Esophagus squamous epithelium (tissue), 5 donors: ENCODE data around the gene S100B. TPM values are rescaled to one million over a fixed set of nuclear protein-coding genes. Genes with fewer than 3 reads are reported as not detected.

Source experiments
- DNase-seq: peaks from one replicate; lab custom pipeline; 2025; lab: John Stamatoyannopoulos, UW
- H3K27ac ChIP-seq, 4 donors: fragments of 200-600 bp; sonication (generic); one replicate each; pipeline ENCODE4 v1.5.1; 2016 to 2019; ENCODE audit warnings: mild to moderate bottlenecking in 1 of 4
- H3K27me3 ChIP-seq, 4 donors: fragments of 200-600 bp; sonication (generic); 1 replicate in 3 of 4; 2 replicates in 1 of 4; pipeline versions ENCODE4 v1.5.1 to v1.6.0; 2017 to 2021; ENCODE audit warnings: antibody characterized with exemption in 1 of 4
- H3K36me3 ChIP-seq, 3 donors: fragments of 200-600 bp; sonication (generic); one replicate each; pipeline ENCODE4 v1.5.1; 2016 to 2019
- H3K4me1 ChIP-seq, 3 donors: fragments of 200-600 bp; sonication (generic); one replicate each; pipeline ENCODE4 v1.5.1; 2017 to 2019
- H3K4me3 ChIP-seq, 4 donors: fragments of 200-600 bp; sonication (generic); 1 replicate in 3 of 4; 2 replicates in 1 of 4; pipeline ENCODE4 v1.5.1; 2016 to 2019; ENCODE audit warnings: mild to moderate bottlenecking in 2 of 4, moderate library complexity in 1 of 4
- H3K9me3 ChIP-seq, 3 donors: fragments of 200-600 bp; sonication (generic); one replicate each; pipeline ENCODE4 v1.5.1; 2016 to 2019
- POLR2A ChIP-seq, 4 donors: fragments of 450-650 bp; IDR thresholded peaks; one replicate each; pipeline ENCODE4 v1.6.1; 2017; ENCODE audit warnings: antibody characterized with exemption in 4 of 4, mild to moderate bottlenecking in 4 of 4, moderate library complexity in 3 of 4
- WGBS, 2 donors: methylation state at CpG; one replicate each; pipeline ENCODE4 v1.1.5; 2018; 5-methylcytosine and 5-hydroxymethylcytosine counted together
- intact Hi-C: fragments of 100-400 bp; cut with DNase I; formaldehyde crosslinking; loops from one replicate; pipeline ENCODE4 v1.15.0; 2022
- total RNA-seq, 4 donors: library from RNA; depleted of rRNA; stranded (reverse); fragments of >200 nt; gene quantifications; one replicate each; pipeline ENCODE4 v1.1.0, GENCODE V29; 2016
- TF ChIP-seq, protein P1 (sequence below), 6 experiments: fragments of 450-650 bp in 4 of 6; fragments of 200-600 bp in 2 of 6; sonication (generic) in 2 of 6; IDR thresholded peaks; one replicate each; pipeline ENCODE4 v1.5.1; 2016 to 2019; ENCODE audit warnings: antibody characterized with exemption in 6 of 6, mild to moderate bottlenecking in 4 of 6, moderate library complexity in 4 of 6
- donor health status: DM: yes; HTN: yes; CAD: no.

S100B gene
- total RNA-seq, 4 donors from 2014 or later = 0.57 to 14.7 (median 8.2) TPM; not detected in 1

DNA sequence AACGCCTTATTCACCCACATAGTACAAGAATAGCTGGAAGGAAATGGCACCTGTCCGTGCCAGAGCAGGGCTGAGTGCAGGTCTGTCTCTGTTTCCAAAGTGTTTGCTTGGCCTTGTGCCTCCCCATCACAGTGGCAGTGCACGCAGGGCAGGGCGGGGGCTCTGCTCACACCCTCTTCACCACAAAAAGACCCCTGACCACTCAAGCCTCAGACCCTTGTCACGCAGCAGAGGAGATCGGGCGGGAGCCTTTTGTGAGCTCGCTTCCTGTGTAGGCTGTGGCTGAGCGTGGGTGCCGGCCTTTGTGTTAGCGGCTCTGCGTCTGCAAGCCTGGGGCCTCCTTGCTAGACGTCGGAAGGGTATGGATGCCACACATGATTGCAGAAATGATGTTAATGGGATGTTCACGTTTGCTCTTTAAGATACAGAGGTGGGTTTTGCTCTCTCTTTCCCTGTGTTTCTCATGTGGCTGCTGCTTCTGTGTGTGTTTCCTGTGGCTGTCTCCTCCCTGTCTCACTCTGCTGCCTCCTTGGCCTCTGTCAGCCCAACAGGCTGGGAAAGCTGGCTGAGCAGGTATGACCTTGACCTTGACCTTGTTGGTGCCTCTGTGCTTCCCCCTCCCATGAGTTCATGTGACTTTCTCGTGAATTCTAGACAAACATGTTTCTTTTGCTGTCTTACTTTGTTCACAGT is 45.4 kb downstream of the S100B start:
- no peak for TF ChIP-seq POLR2A (IDR thresholded peaks at IDR 0.05)
- TF ChIP-seq, protein P1, sequence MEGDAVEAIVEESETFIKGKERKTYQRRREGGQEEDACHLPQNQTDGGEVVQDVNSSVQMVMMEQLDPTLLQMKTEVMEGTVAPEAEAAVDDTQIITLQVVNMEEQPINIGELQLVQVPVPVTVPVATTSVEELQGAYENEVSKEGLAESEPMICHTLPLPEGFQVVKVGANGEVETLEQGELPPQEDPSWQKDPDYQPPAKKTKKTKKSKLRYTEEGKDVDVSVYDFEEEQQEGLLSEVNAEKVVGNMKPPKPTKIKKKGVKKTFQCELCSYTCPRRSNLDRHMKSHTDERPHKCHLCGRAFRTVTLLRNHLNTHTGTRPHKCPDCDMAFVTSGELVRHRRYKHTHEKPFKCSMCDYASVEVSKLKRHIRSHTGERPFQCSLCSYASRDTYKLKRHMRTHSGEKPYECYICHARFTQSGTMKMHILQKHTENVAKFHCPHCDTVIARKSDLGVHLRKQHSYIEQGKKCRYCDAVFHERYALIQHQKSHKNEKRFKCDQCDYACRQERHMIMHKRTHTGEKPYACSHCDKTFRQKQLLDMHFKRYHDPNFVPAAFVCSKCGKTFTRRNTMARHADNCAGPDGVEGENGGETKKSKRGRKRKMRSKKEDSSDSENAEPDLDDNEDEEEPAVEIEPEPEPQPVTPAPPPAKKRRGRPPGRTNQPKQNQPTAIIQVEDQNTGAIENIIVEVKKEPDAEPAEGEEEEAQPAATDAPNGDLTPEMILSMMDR (IDR thresholded peaks at IDR 0.05) = no peak
- H3K36me3 ChIP-seq = peaks cover 24 to 100% (median 58%) of the 10 kb centered on the region in 3 donors
- intact Hi-C loops = no loop called here
- 65 to 78% methylated on average over 14 to 16 of the region's 16 CpGs for WGBS, 2 donors
- no peak for DNase-seq
- H3K27ac ChIP-seq = peak overlapping the region in 3 of 4 donors; percentile 34 to 70 (median 62)
- H3K4me3 ChIP-seq = peak overlapping the region in 1 of 4 donors; percentile 3
- H3K9me3 ChIP-seq = no peaks in the 10 kb centered on the region
- no peaks in the 10 kb centered on the region for H3K4me1 ChIP-seq
- no peaks in the 10 kb centered on the region for H3K27me3 ChIP-seq

DNA sequence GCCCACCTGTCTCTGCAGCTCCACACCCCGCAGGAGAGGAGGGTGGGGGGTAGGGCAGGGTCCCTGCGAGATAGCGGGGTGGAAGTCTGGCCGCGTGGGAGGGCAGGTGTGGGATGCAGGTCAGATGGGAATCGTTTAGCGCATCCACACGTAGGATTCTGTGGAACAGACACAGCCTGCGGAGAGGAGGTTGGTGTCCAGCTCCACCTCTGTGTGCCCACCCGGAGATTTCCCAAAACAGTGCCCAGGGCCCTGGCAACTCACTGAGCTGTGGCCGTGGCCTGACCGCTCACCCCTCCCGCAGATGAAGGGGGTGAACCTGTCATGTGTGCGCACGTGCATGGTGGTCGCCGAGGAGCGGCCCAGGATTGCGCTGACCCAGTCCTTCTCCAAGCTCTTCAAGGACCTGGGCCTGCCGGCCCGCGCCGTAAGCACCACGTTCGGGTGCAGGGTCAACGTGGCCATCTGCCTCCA is 46.9 kb downstream of the S100B start:
- Histone ChIP-seq H3K36me3 (peaks cover 28 to 100% (median 45%) of the 10 kb centered on the region in 3 donors), H3K27ac (no peak overlapping the region), H3K27me3 (no peaks in the 10 kb centered on the region), H3K4me1 (no peaks in the 10 kb centered on the region), H3K9me3 (no peaks in the 10 kb centered on the region), H3K4me3 (no peak overlapping the region)
- TF ChIP-seq POLR2A (IDR thresholded peaks at IDR 0.05) = no peak
- TF ChIP-seq, protein P1 (IDR thresholded peaks at IDR 0.05) = no peak
- no peak for DNase-seq
- WGBS, 2 donors = 95 to 97% methylated on average over 8 to 14 of the region's 26 CpGs
- intact Hi-C loops = no loop called here

DNA sequence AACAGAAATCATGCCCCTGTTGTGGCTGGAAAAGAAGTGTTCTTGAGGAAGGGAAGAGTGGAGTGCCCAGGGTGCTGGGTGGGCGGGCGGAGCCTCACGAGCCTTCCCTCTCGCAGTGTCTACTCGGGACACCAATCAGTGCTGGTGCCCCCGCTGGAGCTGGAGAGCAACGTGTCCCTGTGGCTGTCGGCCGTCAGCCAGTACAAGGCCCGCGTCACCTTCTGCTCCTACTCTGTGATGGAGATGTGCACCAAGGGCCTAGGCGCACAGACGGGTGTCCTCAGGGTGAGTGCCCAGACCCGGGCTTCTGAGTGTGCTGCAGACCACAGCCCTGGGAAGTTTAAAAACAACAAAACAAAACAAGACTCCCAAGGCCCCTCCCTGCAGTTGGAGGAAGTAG is 47.4 kb downstream of the S100B start:
- DNase-seq = no peak
- intact Hi-C loops = no loop called here
- 88% methylated on average over 11 of the region's 14 CpGs; no CpG with 5 or more reads in 1 of the 2 donors for WGBS, 2 donors
- Histone ChIP-seq H3K4me1 (no peaks in the 10 kb centered on the region), H3K27me3 (no peaks in the 10 kb centered on the region), H3K4me3 (no peak overlapping the region), H3K27ac (no peak overlapping the region), H3K9me3 (no peaks in the 10 kb centered on the region), H3K36me3 (peaks cover 28 to 100% (median 43%) of the 10 kb centered on the region in 3 donors)
- TF ChIP-seq POLR2A (IDR thresholded peaks at IDR 0.05) = no peak
- TF ChIP-seq, protein P1 (IDR thresholded peaks at IDR 0.05) = no peak

DNA sequence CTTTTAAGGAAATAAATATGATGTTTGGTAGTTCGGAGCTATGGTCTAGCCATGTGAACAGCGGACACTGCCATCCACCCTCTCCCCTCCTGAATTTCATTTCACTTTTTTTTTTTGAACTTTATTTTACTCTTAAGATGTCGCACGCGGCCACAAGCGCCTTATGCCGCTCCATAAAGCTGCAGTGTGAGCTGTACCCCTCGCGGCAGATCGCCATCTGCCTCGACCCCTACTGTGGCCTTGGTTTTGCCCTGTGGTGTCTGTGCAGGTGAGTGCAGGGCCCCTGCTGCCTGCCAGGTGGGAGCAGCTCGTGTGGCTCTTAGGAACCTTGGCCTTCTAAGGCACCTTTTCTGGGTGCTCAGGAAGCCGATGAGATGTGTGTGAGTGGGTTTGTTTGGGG is 48.1 kb downstream of the S100B start:
- intact Hi-C loops = no loop called here
- Histone ChIP-seq H3K36me3 (peaks cover 28 to 100% (median 44%) of the 10 kb centered on the region in 3 donors), H3K9me3 (no peaks in the 10 kb centered on the region), H3K4me1 (no peaks in the 10 kb centered on the region), H3K27me3 (no peaks in the 10 kb centered on the region), H3K27ac (no peak overlapping the region), H3K4me3 (no peak overlapping the region)
- no peak for TF ChIP-seq POLR2A (IDR thresholded peaks at IDR 0.05)
- TF ChIP-seq, protein P1 (IDR thresholded peaks at IDR 0.05) = no peak
- DNase-seq = no peak
- 95 to 96% methylated on average over 12 of the region's 13 CpGs for WGBS, 2 donors

DNA sequence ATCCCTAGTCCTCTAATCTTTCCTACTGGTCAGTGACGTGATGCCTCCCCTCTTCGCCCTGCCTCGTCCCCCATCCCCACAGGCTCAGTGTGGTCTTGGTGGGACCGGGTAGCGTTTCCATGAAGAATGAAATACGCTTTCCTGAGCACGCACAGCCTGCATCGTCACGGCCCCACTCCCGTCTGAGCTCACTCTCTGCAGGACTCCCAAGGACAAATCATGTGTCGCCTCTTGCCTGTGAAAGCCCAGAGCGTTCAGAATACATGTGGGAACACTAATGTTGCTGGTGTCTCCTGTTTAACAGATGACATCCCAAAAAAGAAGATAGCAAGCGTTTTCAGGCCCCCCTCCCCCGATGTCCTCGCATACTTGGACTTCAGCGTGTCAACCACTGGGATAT is 49.2 kb downstream of the S100B start:
- intact Hi-C loops = no loop called here
- WGBS, 2 donors = 93% methylated on average over 16 of the region's 16 CpGs
- DNase-seq = no peak
- no peak for TF ChIP-seq POLR2A (IDR thresholded peaks at IDR 0.05)
- TF ChIP-seq, protein P1 (IDR thresholded peaks at IDR 0.05) = no peak
- Histone ChIP-seq H3K27me3 (no peaks in the 10 kb centered on the region), H3K27ac (no peak overlapping the region), H3K9me3 (no peaks in the 10 kb centered on the region), H3K4me3 (no peak overlapping the region), H3K4me1 (no peaks in the 10 kb centered on the region), H3K36me3 (peaks cover 28 to 100% (median 43%) of the 10 kb centered on the region in 3 donors)
